HUES6 (cell line): ENCODE data around the gene OTX2.

Experiments used
- H3K27ac ChIP-seq: 2 replicates; pipeline ENCODE4 v1.7.0; 2013; ENCODE audit warnings: low read depth, mild to moderate bottlenecking, low read length, inconsistent platforms
- H3K27me3 ChIP-seq: 2 replicates; pipeline ENCODE4 v1.6.1; 2013; ENCODE audit warnings: low read length; ENCODE audit not compliant: control insufficient read depth, insufficient read depth
- H3K36me3 ChIP-seq: 2 replicates; pipeline ENCODE4 v1.6.1; 2013; ENCODE audit warnings: low read length; ENCODE audit not compliant: control insufficient read depth, insufficient read depth
- H3K4me1 ChIP-seq: 2 replicates; pipeline ENCODE4 v1.6.1; 2013; ENCODE audit warnings: low read length; ENCODE audit not compliant: control insufficient read depth, insufficient read depth
- H3K4me3 ChIP-seq: 2 replicates; pipeline ENCODE4 v1.5.1; 2013; ENCODE audit warnings: low read depth, low read length
- H3K9ac ChIP-seq: one replicate; pipeline ENCODE4 v1.6.1; 2013; ENCODE audit warnings: mild to moderate bottlenecking, low read length
- H3K9me3 ChIP-seq: 2 replicates; pipeline ENCODE4 v1.6.1; 2013; ENCODE audit warnings: low read depth, low read length; ENCODE audit not compliant: control insufficient read depth, insufficient read depth

The OTX2 gene

DNA sequence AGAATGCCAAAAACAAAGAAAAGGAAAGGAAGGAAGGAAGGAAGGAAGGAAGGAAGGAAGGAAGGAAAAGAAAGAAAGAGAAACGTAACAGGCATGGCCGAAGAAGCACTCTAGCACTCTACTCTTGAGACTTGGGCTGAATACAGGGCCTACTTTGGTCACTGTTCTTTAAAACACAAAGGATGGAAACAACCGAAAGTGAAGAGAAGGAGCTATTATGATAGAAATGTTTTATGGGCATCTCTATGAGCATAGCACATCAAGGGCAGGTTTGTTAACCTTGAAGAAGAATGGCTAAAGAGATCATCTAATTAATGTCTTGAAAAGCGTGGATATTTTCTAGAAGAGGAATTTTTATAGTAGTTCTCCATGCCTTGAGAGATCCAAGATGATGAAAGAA, 15.9 kb upstream of the OTX2 start:
- Histone ChIP-seq H3K36me3 (no peaks in the 10 kb centered on the region), H3K9ac (no peak overlapping the region), H3K27me3 (peaks cover 28% of the 10 kb centered on the region), H3K9me3 (no peaks in the 10 kb centered on the region), H3K4me3 (no peak overlapping the region), H3K4me1 (peaks cover under 1% of the 10 kb centered on the region; the same call in 1 of the 2 replicates), H3K27ac (no peak overlapping the region)

DNA sequence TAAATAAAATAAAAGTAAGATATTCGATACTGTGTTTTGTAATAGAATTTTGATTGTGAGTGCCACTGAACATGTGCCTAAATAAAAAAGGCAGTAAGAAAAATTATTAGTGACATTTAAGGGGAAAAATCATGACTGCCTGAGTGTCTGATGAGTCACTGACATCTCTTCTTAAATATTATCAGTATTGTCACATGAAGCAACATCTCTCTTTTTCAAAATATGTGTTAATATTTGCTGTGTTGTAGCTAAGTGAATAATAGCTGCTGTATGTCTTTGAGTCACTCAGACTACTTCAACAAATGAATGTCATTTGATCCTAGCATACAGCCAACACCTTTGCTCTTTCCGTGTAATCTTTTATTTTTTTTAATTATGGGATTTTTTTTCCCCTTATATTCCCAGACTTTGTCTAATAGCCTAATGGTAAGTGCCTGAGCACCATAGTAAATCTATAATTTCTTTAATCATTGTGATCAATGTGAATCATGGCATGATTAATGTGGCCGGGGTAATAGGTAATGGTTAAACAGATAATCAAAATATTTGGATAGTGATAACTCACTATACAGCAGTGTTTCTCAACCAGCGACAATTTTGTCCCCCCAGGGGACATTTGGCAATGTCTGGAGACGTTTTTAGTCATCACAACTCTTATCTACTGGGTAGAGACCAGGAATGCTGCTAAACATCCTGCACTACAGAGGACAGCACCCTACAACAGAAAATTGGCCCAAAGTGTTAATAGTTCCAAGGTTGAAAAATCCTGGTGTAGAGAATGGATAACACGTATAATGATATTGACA, 11.7 kb upstream of the OTX2 start:
- Histone ChIP-seq H3K27me3 (peaks cover 59% of the 10 kb centered on the region), H3K27ac (no peak overlapping the region), H3K9me3 (no peaks in the 10 kb centered on the region)

DNA sequence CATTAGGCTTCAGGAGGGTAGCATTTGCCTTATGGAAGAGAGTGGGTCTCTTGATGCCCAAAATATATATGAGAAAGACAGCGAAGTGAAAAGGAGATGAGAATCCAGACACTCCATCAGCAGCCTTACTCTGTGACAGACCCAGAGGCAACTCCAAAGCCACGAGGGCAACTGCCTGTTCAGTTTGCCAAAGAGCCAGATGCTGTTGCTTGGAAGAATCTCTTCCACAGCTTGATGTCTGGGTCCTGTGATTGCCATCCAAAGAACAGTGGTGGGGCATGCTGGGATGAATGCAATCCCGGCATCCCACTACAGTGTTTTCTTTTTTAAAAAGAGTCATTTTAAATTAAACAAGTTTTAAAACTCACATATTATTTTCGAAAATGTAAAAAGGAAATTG, 10.9 kb upstream of the OTX2 start:
- Histone ChIP-seq H3K27me3 (peaks cover 68% of the 10 kb centered on the region), H3K27ac (no peak overlapping the region), H3K36me3 (no peaks in the 10 kb centered on the region), H3K9ac (no peak overlapping the region), H3K9me3 (no peaks in the 10 kb centered on the region), H3K4me1 (peaks cover 19% of the 10 kb centered on the region), H3K4me3 (no peak overlapping the region)

More for the DNA sequence above, 11.7 kb upstream of the OTX2 start:
- Histone ChIP-seq H3K4me3 (no peak overlapping the region), H3K9ac (no peak overlapping the region), H3K36me3 (no peaks in the 10 kb centered on the region), H3K4me1 (peaks cover 12% of the 10 kb centered on the region)

DNA sequence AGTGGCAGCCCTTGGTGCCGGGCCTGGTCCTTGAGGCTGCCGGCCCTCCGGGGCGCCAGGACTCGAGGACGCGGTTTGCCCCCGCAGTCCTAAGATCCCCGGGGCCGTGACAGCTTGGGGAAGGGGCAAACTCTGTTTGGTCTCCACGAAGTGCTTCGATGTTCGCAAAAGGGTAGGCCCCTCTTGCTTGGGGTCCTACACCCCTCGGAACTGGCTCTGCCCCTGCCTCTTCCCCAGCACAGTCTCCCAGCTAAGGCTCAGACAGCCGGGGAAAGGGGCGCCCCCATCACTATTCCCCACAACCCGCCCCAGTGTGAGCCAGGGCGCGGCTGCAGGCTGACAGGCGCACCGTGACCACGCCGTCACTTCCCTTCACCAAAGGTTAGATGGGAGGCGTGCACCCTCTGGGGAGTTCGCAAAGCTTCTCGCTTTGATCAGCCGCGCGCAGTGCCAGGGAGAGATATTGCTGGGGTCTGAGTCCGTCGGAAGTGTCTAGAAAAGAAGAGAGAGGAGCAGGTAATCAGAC, 7.2 kb upstream of the OTX2 start:
- Histone ChIP-seq H3K27ac (no peak overlapping the region), H3K27me3 (peaks cover 92% of the 10 kb centered on the region), H3K4me1 (peaks cover 49% of the 10 kb centered on the region)

DNA sequence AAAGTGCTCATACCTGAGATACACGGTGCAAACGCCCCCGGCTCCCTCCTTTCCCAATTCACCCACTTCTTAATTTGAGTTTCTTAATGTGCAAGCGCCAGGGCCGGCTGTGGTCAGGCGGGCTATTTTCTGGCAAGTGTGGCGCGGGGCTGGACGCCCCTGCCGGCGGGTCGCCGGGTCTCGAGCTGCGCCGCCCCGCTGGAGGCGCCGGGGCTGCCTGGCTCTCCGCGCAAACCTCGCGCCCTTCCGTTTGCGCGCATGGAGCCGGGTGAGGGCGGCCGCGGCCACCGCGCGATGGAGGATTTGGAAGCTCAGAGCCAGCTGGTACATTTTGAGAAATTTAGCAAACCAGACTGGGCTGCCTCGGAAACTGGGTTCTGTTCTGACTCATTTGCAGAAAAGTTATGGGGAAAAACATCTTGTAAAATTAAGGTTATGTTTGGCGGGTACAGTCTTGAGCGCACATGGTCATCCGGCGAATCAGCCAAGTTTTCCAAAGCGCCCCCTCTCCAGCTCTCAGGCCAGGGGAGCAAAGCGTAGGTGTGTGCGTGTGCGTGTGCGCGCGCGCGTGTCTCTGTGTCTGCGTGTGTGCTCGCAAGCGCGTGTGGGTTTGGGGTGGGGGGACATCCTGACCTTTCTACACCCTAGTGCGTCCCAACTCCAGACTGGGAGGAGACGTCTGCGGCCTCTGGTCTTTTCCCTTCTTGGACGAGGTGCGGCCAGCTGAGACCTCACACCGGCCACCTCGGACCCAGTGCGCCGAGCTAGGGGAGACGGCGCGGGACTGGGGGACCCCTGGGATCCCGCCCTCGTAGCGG, 6.5 kb upstream of the OTX2 start:
- no peaks in the 10 kb centered on the region for H3K9me3 ChIP-seq
- peaks cover 97% of the 10 kb centered on the region for H3K27me3 ChIP-seq
- peak overlapping the region; percentile 56 for H3K4me3 ChIP-seq
- H3K4me1 ChIP-seq: peaks cover 52% of the 10 kb centered on the region
- H3K36me3 ChIP-seq: no peaks in the 10 kb centered on the region
- H3K9ac ChIP-seq: no peak overlapping the region
- no peak overlapping the region for H3K27ac ChIP-seq

More for the DNA sequence above, 7.2 kb upstream of the OTX2 start:
- peak overlapping the region; percentile 56 for H3K4me3 ChIP-seq
- no peaks in the 10 kb centered on the region for H3K9me3 ChIP-seq
- H3K36me3 ChIP-seq: no peaks in the 10 kb centered on the region
- H3K9ac ChIP-seq: no peak overlapping the region

DNA sequence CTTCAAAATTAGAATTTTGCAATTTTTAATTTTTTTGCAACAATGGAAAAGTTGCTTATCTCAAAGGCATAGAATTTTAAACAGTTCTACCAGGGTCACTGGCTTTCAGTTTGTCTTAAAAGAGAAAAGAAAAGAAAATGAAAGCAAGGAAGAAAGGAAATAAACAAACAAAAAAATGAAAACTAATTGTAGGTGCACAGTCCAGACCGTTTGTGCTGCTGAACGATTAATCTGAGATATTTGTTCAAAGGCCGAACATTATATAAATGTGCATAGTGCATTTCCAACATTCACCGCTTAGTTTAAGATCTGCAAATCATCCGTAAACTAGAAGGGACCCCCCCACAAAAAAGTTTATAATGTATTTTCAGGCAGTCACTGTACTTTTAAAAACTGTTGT, 5.5 kb upstream of the OTX2 start:
- peaks cover 54% of the 10 kb centered on the region for H3K4me1 ChIP-seq
- peaks cover 100% of the 10 kb centered on the region for H3K27me3 ChIP-seq
- no peaks in the 10 kb centered on the region for H3K9me3 ChIP-seq
- no peak overlapping the region for H3K9ac ChIP-seq
- H3K36me3 ChIP-seq: no peaks in the 10 kb centered on the region
- peak overlapping the region; percentile 56; the same call in 1 of the 2 replicates for H3K4me3 ChIP-seq
- H3K27ac ChIP-seq: no peak overlapping the region

DNA sequence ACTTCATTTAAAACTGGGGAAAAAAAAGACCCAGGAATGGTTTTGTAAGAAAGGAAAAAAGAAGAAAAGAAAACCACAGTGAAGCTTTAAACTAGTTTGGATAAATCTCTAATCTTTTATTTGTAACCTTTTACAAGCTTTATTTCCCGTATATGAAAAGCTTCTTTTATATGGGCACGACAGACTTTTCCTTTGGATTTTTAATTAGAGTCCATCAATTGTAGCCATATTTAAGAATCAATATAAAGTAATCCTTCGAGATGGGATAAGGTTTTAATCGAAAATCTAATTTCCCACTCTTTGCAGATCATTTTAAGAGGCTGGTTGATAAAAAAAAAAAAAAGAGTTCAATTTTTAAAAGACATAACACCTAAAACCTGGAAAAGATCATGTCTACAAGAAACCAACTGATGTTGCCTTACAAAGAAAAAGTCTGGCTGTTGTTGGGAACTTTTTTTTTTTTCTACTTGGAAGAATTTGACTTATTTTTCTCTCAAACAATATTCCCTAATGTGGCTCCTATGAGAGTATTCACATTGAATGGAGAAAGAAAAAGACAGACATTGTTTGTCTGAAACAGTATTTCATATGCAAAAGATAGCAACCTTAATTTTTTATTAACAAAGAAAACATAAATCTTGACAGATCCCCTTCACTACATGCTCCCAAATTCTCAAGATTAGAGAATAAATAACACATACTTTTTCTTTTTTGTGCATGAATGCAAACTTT, 4.9 kb upstream of the OTX2 start:
- Histone ChIP-seq H3K4me3 (no peak overlapping the region), H3K9me3 (no peaks in the 10 kb centered on the region), H3K36me3 (no peaks in the 10 kb centered on the region), H3K9ac (no peak overlapping the region), H3K27ac (no peak overlapping the region), H3K4me1 (peaks cover 60% of the 10 kb centered on the region), H3K27me3 (peaks cover 100% of the 10 kb centered on the region)

DNA sequence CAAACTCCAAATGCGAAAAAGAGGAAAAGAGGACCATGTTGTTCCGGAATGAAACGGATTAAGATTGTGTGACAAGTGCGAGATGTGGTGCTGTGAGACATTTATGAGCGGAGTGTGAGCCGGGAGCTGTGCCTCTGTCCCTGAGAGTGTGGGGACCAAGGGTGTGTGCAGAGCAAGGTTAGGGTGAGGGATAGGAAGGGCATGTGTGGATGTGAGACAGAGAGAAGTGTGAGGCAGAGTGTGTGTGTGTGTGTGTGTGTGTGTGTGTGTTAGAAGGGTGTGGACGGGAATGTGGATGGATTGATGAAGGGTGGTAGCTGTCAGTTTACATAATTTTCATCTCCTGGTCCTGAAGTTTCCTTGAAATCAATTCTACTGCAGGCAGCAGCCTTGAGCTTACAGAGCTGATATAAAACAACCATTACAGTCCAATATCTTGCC, 4.3 kb upstream of the OTX2 start:
- H3K27ac ChIP-seq: no peak overlapping the region
- H3K9me3 ChIP-seq: no peaks in the 10 kb centered on the region
- H3K27me3 ChIP-seq: peaks cover 100% of the 10 kb centered on the region
- H3K4me3 ChIP-seq: peak overlapping the region; percentile 32
- peaks cover 66% of the 10 kb centered on the region for H3K4me1 ChIP-seq
- no peaks in the 10 kb centered on the region for H3K36me3 ChIP-seq
- H3K9ac ChIP-seq: no peak overlapping the region

DNA sequence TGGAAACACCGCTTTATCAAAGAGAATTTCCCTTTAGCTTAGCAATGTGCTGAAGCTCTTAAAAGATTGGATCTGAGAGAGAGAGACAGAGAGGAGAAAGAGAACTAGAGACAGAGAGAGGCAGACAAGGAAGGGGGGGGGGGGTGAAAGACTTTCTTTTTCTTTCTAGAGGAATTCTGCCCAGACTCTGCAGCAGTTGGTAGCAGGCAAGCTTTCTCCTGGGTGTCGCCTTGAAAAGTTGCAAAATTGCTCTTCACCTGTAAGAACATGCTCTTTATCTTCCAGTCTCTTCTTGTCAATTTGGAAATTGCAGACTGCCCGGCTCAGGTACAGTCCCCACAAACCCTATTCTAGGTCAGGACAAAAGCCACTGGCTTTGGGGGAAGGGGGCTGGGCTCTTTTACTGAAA, 2.9 kb upstream of the OTX2 start:
- H3K4me1 ChIP-seq: peaks cover 66% of the 10 kb centered on the region
- H3K27me3 ChIP-seq: peaks cover 100% of the 10 kb centered on the region
- H3K27ac ChIP-seq: no peak overlapping the region
- no peaks in the 10 kb centered on the region for H3K36me3 ChIP-seq
- peak overlapping the region; percentile 69 for H3K4me3 ChIP-seq
- no peak overlapping the region for H3K9ac ChIP-seq
- H3K9me3 ChIP-seq: no peaks in the 10 kb centered on the region

DNA sequence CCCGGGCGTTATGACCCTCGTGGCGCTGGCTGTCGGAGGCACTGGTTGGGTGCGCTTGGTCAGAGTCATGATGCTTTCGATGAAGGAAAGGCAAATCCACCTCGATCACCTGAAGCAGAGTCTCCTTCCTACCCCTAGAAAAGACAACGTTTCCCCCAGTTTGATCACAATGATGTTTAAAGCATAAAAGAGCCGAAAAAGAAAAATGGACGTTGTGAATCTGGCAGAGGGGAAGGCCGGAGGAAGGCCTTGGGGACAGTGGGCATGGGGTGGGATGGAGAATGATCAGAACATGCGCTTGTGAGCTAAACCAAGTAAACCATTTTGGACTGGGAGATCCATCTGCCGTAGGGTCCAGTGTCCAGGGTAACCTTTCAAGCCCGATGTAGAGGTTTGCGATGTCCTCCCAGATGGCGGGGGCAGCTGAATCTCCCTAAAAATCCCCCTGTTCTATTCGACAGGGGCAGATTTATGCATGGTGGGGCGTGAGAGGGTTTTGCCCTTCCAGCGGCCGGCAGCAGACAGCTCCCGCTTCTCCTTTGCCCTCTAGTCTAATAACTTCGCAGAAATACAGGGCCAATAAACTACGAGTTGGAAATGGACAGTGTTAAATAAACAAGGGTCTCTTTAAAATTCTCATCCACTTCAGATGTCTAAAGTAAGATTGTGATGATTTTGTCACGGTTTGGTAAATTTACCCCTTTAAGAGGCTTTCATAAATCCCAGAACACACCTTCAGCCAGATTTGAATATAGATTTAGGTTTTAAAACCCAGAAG, 2.3 kb upstream of the OTX2 start:
- Histone ChIP-seq H3K36me3 (no peaks in the 10 kb centered on the region), H3K9ac (no peak overlapping the region), H3K27me3 (peaks cover 99% of the 10 kb centered on the region), H3K4me1 (peaks cover 62% of the 10 kb centered on the region), H3K4me3 (peak overlapping the region; percentile 69), H3K9me3 (no peaks in the 10 kb centered on the region), H3K27ac (no peak overlapping the region)
